GM12865 (cell line): ENCODE data around the gene GALNT10.
A peak's percentile ranks its signal among the peaks of the same experiment; 100 is the strongest.

ENCODE experiments used
- DNase-seq: peaks from one replicate; pipeline ENCODE4 v3.0.0; 2010; ENCODE audit warnings: low read depth
- H3K4me3 ChIP-seq: 2 replicates; pipeline ENCODE4 v1.5.1; 2011; ENCODE audit warnings: mild to moderate bottlenecking, low read depth, low read length, control low read depth
- TF ChIP-seq, protein P1 (sequence below): IDR thresholded peaks from 2 replicates; pipeline ENCODE4 v1.5.1; 2011; ENCODE audit warnings: low read length, control low read depth, low read depth, inconsistent platforms; ENCODE audit not compliant: insufficient read depth; ENCODE audit errors: missing control alignments

GALNT10 gene

GRCh38 chr5:154419236-154419635, 228.7 kb downstream of the GALNT10 start:
- no peak for DNase-seq
- TF ChIP-seq, protein P1, sequence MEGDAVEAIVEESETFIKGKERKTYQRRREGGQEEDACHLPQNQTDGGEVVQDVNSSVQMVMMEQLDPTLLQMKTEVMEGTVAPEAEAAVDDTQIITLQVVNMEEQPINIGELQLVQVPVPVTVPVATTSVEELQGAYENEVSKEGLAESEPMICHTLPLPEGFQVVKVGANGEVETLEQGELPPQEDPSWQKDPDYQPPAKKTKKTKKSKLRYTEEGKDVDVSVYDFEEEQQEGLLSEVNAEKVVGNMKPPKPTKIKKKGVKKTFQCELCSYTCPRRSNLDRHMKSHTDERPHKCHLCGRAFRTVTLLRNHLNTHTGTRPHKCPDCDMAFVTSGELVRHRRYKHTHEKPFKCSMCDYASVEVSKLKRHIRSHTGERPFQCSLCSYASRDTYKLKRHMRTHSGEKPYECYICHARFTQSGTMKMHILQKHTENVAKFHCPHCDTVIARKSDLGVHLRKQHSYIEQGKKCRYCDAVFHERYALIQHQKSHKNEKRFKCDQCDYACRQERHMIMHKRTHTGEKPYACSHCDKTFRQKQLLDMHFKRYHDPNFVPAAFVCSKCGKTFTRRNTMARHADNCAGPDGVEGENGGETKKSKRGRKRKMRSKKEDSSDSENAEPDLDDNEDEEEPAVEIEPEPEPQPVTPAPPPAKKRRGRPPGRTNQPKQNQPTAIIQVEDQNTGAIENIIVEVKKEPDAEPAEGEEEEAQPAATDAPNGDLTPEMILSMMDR = no peak

DNA sequence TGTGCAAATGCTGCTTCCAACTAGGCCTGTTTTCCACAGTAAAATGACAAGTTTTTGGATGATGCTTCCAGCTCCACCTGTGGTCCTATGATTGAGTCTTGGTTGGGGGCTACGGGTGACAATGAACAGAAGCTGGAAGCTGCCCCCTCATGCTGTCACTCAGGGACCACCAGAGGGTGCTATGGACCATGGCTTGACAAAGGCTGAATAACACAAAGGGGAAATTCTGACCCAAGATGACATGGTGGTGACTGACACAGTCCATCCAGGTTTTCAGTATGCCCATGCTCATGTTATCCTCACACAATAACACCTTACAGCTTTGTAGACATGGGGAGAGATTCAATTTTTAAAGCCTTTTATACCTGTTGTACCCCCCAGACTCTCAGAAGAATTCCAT, 231.3 kb downstream of the GALNT10 start:
- no peak overlapping the region for H3K4me3 ChIP-seq
- TF ChIP-seq, protein P1 = peak; percentile 54
- peak; percentile 51 for DNase-seq

More at GRCh38 chr5:154419236-154419635, 228.7 kb downstream of the GALNT10 start:
- H3K4me3 ChIP-seq = no peak overlapping the region

DNA sequence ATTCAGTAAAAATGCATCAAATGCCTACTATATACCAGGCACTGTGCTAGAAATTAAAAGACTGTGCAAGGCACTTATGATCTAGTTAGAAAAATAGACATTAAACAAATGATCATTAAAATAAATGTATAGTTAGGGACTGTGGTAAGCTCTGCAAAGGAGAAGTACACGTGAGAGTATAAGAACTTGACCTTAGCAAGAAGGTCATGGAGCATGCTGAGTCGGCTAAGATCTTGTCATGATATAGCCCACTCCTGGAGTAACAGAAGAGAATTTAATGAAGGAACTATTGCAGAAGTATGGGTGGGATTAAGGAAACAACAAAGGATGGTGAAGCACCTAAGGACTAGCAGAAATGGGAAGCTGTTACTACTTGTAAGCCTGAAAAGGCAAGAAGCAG, 231.8 kb downstream of the GALNT10 start:
- H3K4me3 ChIP-seq = no peak overlapping the region

GRCh38 chr5:154428208-154428607, 237.7 kb downstream of the GALNT10 start:
- no peak for DNase-seq
- H3K4me3 ChIP-seq = no peak overlapping the region
- TF ChIP-seq, protein P1 = no peak

More for the DNA sequence above, 231.8 kb downstream of the GALNT10 start:
- no peak for DNase-seq
- TF ChIP-seq, protein P1 = no peak

- TF ChIP-seq, protein P1 = no peak
- H3K4me3 ChIP-seq = no peak overlapping the region
- DNase-seq = no peak
Measured at GRCh38 chr5:154429341-154429740, 238.8 kb downstream of the GALNT10 start.

- no peak for DNase-seq
- TF ChIP-seq, protein P1 = no peak
- no peak overlapping the region for H3K4me3 ChIP-seq
Measured at GRCh38 chr5:154430466-154430865, 239.9 kb downstream of the GALNT10 start.

- no peak for DNase-seq
- H3K4me3 ChIP-seq = no peak overlapping the region
- TF ChIP-seq, protein P1 = no peak
Measured at GRCh38 chr5:154430961-154431630, 240.6 kb downstream of the GALNT10 start.
